Midbrain (tissue), 1 donor: ENCODE results near the gene HSP90AA1.
"Not testable (repeated sequence)": the region's sequence is repeated elsewhere in the genome, so short reads cannot be mapped to it uniquely, and the experiment has no call there.

Experiments used
- DNase-seq: peaks from one replicate; lab custom pipeline; 2025; lab: John Stamatoyannopoulos, UW

Gene HSP90AA1

GRCh38 chr14:102066041-102066451 is 20.8 kb downstream of the HSP90AA1 start:
- no peak for DNase-seq

DNA sequence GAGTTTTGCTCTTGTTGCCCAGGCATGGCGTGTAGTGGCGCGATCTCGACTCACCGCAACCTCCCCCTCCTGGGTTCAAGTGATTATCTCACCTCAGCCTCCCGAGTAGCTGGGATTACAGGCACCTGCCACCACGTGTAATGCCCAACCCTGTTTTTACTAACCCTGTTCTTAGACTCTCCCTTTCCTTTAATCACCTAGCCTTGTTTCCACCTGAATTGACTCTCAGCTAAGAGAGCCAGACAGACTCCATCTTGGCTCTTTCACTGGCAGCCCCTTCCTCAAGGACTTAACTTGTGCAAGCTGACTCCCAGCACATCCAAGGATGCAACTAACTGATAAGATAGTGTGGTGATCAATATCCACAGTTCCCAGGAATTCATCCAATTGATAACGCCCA is 22.3 kb downstream of the HSP90AA1 start:
- not testable (repeated sequence) for DNase-seq

DNA sequence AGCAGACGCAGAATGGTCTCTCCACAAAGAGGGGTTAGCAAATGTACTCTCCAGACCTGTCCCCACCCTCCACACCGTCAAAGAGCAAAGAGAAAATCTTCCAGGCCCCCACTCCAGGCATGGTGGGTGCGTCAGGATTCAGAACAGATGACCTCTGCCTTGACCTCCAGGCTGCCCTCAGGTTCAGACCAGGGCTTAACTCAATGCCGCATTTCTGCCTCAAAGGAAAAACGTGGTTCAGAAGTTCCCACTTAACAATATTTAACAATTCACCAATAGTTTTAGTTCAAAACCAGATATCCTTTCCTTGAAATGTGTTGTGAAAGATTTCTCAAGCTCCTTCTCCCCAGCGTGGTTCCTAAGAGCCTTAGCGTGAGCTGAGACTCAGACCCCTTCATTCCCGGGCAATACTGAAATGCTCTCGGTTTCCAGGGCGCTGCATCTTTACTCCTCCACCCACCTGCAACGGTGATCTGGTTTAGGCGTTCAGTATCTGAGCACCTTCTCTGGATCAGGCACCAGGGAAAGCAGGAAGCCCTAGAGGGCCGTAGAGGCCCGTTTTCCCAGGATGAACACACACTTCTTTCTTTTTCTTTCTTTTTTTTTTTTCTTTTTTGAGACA is 22.9 kb downstream of the HSP90AA1 start:
- DNase-seq: no peak

- peak; percentile 35 for DNase-seq
Observed at GRCh38 chr14:102063109-102063807, 23.6 kb downstream of the HSP90AA1 start.

GRCh38 chr14:102058961-102059360 is 27.9 kb downstream of the HSP90AA1 start:
- DNase-seq: no peak

GRCh38 chr14:102058146-102058545 is 28.7 kb downstream of the HSP90AA1 start:
- no peak for DNase-seq

DNA sequence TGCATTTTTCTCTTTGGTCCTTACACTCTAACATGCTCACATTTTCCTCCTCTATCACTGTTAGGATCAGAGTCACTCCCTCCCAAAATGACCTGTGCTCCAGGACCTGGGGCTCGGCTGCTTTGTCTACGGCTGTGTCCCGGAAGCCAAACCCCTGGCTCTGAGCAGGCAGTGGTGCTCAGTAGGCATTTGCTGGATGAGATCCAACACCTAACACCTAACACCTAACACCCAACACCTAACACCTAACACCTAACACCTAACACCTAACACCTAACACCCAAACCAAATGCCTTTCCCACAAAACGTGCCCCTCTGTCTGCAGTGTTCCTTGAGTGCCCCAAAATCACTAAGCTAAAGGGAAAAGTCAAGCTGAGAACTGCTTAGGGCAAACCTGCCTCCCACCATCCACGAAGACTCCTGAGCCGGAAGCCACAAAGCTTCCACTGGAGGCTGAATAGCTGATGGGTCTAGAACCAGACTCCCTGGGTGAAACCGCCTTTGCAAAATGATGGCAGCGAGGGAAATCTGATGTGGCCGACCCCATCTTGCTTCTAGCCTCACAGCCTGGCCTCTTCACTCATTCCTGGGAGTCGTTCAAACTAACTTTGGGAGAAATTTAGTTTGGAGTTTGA is 29.2 kb downstream of the HSP90AA1 start:
- DNase-seq: no peak

- DNase-seq: no peak
Observed at GRCh38 chr14:102056694-102057442, 30.0 kb downstream of the HSP90AA1 start.

- DNase-seq: no peak
Observed at GRCh38 chr14:102055181-102055901, 31.5 kb downstream of the HSP90AA1 start.

DNA sequence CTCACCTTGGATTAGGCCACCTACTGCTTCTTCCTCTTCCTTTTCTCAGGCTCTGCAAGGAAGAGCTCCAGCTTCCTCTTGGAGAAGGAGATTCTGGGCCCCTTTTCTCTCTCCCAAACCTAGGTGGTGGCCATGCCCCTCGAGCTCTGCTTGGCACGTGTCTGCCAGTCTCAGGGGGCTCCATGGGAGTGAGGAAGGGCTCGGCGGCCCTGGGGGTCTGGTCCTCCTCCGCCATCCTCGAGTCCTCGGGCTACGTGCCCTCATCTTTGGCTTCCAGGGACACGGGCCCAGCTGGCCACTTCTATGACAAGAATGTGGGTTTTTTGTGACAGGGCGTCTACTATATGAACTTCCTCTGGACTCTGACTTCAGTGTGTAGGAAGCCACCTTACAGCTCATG is 34.3 kb downstream of the HSP90AA1 start:
- no peak for DNase-seq

DNA sequence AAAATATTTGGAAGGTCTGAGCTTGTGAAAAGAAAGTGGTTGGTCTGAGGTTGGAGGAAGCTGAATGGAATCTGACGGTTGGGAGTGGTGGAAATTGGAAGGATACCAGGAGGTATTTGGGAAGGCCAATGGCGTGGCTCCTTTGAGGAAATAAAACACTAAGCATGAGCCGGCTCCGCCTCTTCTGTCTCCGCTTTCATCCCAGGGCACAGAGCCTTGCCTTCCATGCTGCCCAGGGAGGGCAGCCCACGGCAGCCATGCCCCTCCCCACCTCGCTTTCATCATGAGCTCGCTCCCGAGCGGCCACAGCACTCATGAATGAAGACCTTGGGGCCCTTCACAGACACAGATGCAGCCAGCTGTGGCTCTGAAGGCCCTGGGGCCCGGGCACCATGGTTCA is 36.2 kb downstream of the HSP90AA1 start:
- no peak for DNase-seq

GRCh38 chr14:102050026-102050405 is 36.8 kb downstream of the HSP90AA1 start:
- DNase-seq: no peak

GRCh38 chr14:102049258-102050025 is 37.4 kb downstream of the HSP90AA1 start:
- no peak for DNase-seq

DNA sequence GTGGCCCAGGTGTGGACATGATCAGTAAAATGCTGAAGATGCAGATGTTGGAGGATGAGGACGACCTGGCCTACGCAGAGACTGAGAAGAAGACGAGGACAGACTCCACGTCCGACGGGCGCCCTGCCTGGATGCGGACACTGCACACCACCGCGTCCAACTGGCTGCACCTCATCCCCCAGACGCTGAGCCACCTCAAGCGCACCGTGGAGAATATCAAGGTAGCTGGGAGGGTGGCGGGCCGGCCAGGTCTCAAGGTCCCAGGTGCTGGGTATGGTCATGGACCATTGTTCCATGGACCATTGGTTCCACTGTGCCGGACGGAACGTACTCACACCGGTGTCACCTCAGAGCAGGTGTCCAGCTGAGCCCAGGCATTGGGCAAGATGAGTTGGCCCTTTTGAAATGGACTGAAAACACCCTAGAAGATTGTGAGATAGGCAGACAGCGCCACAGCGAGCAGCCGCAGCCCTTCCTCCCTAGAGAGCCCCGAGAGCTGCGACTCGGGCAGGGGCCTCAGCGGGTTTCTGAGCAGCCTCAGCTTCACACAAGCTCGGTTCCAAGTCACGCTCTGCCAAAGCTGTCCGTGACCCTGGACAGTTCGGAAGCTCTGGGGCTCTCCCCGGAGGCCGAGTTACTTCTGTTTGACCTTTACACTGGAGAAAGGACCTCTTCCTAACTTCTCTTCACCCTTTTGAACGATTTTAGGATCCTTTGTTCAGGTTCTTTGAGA is 38.9 kb downstream of the HSP90AA1 start:
- DNase-seq: no peak

- peak; percentile 81 for DNase-seq
Observed at GRCh38 chr14:102046337-102047278, 40.2 kb downstream of the HSP90AA1 start.

- no peak for DNase-seq
Observed at GRCh38 chr14:102044566-102044965, 42.3 kb downstream of the HSP90AA1 start.

DNA sequence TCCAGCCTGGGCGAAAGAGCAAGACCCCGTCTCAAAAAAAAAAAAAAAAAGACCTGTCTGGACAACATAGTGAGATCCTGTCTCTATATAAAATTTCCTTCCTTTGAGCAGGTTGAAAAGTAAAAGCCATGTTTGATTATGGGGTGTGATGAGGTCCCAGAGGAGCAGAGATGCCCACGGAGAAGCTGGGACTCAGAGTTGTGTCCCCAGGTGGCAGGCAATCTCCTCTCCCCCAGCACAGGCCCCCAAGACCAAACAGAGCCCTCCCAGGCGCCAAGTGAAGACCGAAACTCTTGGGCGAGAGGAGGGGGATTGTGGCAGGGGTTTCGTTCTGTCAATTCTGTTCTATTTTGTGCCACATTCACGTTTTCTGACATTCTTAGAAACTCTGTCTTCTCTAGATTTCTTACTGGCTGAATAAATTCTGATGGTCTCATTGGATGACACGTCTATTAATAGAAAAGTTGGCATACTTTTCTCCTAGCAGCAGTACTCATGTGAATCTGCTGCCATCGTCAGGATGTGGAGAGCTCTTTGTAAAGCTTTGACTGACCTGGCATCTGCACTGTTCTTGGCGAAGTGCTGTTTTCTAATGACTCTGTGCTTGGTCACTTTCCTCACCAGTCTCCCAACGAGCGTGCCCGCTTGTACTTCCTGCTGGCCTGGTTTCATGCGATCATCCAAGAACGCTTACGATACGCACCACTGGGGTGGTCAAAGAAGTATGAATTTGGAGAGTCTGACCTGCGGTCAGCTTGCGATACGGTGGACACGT is 43.4 kb downstream of the HSP90AA1 start:
- DNase-seq: peak; percentile 67

GRCh38 chr14:102042699-102043098 is 44.1 kb downstream of the HSP90AA1 start:
- DNase-seq: no peak

DNA sequence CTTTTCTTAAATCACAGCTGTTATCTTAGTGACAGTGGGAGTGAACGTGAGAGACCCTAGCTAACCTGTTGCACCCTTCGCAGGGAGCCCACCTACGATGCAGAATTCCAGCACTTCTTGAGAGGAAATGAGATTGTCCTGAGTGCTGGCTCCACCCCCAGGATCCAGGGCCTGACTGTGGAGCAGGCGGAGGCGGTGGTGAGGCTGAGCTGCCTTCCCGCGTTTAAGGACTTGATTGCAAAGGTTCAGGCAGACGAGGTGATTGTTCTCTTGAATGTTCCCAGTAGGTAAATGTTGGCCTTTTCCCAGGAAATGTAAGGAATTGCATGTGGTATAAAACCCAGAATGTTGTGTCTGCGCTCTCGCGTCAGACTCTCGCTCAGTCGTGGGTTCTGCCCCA is 46.7 kb downstream of the HSP90AA1 start:
- no peak for DNase-seq
